GM21390 (cell line): ENCODE measurements around the gene TP53INP2.
"Not testable (repeated sequence)": the region's sequence is repeated elsewhere in the genome, so short reads cannot be mapped to it uniquely, and the experiment has no call there.

Source experiments
- ATAC-seq: cut with Tn5 transposase; IDR thresholded peaks from one replicate; pipeline ENCODE4 v1.9.1; 2021; ENCODE audit not compliant: unreplicated experiment

Gene TP53INP2

GRCh38 chr20:34705397-34706301, 1.5 kb downstream of the TP53INP2 start:
- no peak for ATAC-seq

DNA sequence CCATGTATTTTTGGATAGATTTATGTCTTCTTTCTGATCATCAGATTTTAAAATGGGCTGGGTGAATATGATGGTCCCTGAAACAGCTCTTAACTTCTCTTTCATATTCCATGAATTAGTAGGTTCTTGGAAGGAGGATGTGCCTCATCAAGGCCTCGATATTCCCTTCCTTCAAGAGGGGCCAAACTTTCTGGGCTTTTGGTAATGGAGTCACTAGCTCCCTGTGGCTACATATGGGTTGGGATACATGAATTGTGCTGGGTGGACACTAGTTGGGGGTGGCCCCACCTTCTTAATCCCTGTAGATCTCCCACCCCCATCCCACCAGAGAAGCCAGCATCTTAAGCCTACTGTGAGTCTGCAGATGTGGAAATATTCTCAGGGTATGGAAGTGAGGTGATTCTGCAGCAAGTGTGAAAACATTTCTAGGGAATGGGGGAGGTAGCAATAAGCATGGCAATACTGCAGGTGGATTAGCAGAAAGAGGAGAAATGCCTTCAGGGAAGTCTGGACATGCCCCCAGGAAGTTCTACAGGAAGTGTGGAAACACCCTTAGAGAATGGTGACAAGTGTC, 2.2 kb downstream of the TP53INP2 start:
- ATAC-seq: no peak

- no peak for ATAC-seq
Measured at GRCh38 chr20:34706912-34707784, 3.0 kb downstream of the TP53INP2 start.

- ATAC-seq: no peak
Measured at GRCh38 chr20:34708621-34709043, 4.5 kb downstream of the TP53INP2 start.

DNA sequence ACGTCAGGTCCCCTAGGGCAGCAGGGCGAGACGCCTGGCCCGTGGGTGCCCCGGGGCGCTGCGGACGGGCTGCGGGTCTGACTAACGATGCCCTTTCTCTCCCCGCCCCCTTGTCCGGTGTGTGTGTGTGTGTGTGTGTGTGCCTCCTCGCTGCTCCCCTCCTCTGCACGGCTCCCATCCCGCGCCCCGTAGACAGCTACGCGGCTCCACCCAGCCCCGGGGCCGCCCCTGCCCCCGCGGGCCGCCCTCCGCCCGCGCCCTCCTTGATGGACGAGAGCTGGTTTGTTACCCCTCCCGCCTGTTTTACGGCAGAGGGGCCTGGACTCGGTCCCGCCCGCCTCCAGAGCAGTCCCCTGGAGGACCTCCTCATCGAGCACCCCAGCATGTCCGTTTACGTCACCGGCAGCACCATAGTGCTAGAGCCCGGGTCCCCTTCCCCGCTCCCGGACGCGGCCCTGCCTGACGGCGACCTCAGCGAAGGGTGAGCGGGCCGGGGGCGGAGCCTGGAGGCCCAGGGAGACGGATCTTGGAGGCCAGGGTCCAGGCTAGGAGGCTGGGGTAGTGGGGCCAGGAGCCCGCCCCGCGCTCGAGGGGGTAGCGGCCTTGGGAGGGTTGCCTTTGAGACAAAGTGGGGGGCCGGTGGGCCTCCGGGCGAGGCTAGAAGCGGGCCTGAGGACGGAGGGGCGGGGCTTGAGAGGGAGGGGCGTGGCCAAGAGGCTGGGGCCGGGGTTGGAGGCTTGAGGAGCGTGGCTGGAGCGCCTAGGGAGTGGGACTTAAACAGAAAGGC, 5.1 kb downstream of the TP53INP2 start:
- peak; percentile 45 for ATAC-seq

DNA sequence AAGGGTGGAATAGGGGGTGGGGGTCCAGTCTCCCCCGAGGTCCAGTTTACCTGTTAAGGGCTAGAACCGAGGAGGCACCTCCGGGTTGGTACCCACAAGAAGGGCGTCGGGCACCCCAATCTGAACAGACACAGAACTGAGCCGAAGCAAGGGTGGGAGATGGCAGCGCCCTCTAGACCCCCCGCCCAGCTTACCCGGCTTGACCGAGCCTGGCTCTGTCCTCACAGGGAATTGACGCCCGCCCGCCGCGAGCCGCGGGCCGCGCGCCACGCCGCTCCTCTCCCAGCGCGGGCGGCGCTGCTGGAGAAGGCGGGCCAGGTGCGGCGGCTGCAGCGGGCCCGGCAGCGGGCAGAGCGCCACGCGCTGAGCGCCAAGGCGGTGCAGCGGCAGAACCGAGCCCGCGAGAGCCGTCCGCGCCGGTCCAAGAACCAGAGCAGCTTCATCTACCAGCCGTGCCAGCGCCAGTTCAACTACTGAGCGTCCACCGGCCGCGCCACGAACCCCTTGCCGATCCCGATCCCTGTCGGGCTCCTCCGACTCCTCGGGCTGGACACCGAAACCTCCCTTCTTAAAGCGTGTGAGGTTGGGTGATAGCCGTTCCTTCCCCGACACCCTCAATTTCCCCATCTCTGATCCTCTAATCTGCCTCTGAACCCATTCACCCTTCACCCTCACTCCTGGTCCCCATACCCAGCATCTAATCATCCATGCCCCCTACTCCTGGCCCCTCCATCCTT, 5.9 kb downstream of the TP53INP2 start:
- no peak for ATAC-seq

DNA sequence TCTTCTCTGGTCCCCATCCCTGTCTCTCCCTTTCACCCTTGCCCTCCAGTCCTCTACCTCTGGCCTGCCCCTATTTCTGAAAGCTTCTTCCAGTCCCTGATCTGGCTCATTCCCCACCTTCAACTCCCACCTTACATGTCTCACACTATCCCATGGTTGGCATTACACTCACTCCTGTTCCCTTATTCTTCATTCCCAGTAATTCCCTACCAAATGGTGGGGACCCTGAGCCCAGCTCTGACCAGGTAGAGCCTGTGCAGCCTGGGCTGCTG, 6.4 kb downstream of the TP53INP2 start:
- ATAC-seq: no peak

GRCh38 chr20:34710861-34711574, 6.9 kb downstream of the TP53INP2 start:
- no peak for ATAC-seq

DNA sequence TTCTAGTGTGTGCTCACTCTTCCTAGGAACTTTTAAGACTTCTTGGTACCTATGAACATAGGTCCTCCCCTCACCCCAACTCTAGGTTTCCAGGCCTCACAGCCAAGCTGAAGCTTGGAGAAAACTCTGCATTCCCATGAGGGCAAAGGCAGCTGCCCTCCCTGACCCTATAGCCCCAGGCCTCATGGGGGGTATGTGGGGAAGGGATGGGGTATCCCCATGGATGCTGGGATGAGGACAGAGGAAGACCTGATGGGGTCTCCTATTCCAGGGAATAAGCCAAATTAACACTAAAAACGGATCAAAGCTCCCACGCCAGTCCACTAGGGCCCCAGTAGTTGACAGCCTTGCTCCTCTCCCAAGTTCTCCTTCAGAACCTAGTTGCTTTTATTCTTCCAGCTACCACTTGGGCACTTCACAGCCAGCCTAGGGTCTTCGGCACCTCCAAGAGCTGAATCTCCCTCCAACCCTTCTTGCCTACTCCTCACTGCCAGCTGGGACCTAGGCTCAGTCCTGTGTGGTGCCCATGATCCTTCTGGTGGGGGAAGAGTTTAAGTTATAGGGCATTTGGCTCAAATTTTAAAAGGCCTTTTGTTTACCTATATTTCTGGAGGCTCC, 7.8 kb downstream of the TP53INP2 start:
- no peak for ATAC-seq

GRCh38 chr20:34712525-34713192, 8.5 kb downstream of the TP53INP2 start:
- no peak for ATAC-seq

- no peak for ATAC-seq
Measured at GRCh38 chr20:34713194-34713943, 9.2 kb downstream of the TP53INP2 start.

DNA sequence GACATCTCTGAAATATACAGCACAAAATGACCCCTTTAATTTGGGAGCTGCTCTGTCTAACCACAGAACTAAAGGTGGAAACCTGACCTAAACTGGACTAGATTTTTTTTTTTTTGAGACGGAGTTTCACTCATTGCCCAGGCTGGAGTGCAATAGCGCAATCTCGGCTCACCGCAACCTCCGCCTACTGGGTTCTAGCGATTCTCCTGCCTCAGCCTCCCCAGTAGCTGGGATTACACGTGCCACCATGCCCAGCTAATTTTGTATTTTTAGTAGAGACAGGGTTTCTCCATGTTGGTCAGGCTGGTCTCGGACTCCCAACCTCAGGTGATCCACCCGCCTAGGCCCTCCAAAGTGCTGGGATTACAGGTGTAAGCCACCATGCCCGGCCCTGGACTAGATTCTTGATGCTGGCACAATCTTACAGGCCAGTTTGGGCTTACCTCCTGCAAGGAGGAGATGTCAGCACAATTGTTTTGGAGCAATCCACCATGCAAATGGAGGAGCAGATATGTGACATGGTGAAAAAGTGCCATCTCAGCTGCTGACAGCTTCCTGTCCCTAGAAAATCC, 9.9 kb downstream of the TP53INP2 start:
- not testable (repeated sequence) for ATAC-seq

GRCh38 chr20:34715384-34715783, 11.2 kb downstream of the TP53INP2 start:
- no peak for ATAC-seq

DNA sequence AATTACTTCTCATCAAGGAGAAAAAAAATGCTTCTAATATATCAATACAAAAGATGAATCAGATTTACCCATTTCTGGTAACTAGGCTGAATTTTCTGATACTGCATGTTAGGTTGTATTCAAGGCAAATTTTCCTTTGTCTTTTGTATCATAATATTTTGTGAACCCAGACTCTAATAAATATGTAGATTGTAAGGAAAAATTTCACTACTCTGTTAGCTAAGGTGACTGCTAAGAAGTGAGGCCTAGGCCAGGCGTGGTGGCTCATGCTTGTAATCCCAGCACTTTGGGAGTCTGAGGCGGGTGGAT, 12.7 kb downstream of the TP53INP2 start:
- no peak for ATAC-seq

GRCh38 chr20:34717230-34718095, 13.3 kb downstream of the TP53INP2 start:
- no peak for ATAC-seq

DNA sequence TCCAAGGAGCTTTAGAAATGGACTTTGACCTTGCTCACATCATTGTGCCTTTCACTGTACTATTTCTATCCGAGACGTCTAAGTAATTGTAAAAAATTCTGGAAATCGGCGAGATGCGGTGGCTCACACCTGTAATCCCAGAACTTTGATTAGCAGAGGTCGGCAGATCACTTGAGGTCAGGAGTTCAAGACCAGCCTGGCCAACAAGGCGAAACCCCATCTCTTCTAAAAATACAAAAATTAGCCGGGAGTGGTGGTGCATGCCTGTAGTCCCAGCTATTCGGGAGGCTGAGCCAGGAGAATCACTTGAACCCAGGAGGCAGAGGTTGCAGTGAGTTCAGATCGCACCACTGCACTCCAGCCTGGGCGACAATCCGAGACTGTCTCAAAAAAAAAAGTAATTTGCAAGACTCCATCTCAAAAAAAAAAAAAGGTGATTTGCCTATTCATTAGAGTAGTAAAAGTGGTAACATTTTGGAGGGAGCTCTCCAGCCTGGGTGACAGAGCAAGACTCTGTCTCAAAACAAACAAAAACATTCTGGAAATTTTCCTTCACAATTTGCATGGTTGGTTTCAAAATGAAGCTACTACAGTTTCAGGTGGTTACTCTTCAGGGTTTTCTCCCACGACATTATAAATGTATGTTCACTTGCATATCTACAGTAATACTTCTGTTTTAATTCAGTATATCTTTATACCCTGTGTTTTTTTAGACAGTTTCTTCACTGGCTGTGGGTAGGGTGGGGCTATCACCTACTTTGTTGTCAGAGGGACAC, 15.3 kb downstream of the TP53INP2 start:
- ATAC-seq: peak; percentile 84
